ENCODE results near the gene NNMT. TPM values are rescaled to one million over a fixed set of nuclear protein-coding genes. Genes with fewer than 3 reads are reported as not detected.

The NNMT gene
- total and polyA plus RNA-seq, 2 donors from 2014 or later, result 91.9 to 1,451 TPM

DNA sequence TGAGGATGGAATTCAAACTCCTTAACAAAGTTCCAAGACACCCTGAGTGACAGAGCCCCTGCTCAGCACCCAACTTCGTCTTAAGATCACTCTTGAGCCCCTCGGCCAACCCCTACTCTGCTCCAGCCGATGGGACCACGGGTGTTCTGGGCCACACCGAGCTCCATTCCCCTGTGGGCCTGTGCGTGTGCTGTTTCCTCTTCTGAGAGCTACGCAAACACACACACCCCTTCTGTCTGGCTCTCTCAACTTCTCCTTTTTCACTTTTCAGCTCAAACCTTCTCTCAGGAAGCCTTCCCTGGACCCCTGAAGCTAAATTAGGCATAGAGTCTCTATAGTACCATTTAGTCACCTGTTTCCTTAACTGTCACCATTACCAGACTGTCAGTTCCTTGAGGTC, 37.5 kb upstream of the NNMT start:
- TF ChIP-seq, protein P1, sequence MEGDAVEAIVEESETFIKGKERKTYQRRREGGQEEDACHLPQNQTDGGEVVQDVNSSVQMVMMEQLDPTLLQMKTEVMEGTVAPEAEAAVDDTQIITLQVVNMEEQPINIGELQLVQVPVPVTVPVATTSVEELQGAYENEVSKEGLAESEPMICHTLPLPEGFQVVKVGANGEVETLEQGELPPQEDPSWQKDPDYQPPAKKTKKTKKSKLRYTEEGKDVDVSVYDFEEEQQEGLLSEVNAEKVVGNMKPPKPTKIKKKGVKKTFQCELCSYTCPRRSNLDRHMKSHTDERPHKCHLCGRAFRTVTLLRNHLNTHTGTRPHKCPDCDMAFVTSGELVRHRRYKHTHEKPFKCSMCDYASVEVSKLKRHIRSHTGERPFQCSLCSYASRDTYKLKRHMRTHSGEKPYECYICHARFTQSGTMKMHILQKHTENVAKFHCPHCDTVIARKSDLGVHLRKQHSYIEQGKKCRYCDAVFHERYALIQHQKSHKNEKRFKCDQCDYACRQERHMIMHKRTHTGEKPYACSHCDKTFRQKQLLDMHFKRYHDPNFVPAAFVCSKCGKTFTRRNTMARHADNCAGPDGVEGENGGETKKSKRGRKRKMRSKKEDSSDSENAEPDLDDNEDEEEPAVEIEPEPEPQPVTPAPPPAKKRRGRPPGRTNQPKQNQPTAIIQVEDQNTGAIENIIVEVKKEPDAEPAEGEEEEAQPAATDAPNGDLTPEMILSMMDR (IDR thresholded peaks at IDR 0.05; ENCODE audit: borderline replicate concordance, extremely low read depth, insufficient read depth), result no peak
- Histone ChIP-seq H3K9ac (ENCODE audit: low read length in 3 of 3) (no peak overlapping the region), H3K27ac (ENCODE audit: low read depth in 2 of 2, low read length in 2 of 2) (no peak overlapping the region), H3K27me3 (ENCODE audit: control insufficient read depth, insufficient read depth, low read length) (no peaks in the 10 kb centered on the region), H3K4me1 (ENCODE audit: control insufficient read depth in 2 of 3, insufficient read depth in 2 of 3, low read depth in 1 of 3, low read length in 3 of 3) (peaks cover 0 to 15% (median 5%) of the 10 kb centered on the region in 3 donors), H3K36me3 (ENCODE audit: control insufficient read depth in 2 of 3, insufficient read depth in 3 of 3, low read length in 3 of 3) (no peaks in the 10 kb centered on the region), H3K9me3 (ENCODE audit: control insufficient read depth in 2 of 3, insufficient read depth in 1 of 3, low read length in 3 of 3) (no peaks in the 10 kb centered on the region), H3K4me3 (ENCODE audit: low read length in 3 of 3) (no peak overlapping the region)
- FAIRE-seq, result no peak
- intact Hi-C loops (cut with DNase I), result no loop called here
- no peak for DNase-seq

GRCh38 chr11:114259124-114259526, 37.1 kb upstream of the NNMT start:
- FAIRE-seq (no peak), DNase-seq (peak in 1 of 5 donors; percentile 33)
- Histone ChIP-seq H3K4me3 (ENCODE audit: low read length in 3 of 3) (no peak overlapping the region), H3K27ac (ENCODE audit: low read depth in 2 of 2, low read length in 2 of 2) (no peak overlapping the region), H3K27me3 (ENCODE audit: control insufficient read depth, insufficient read depth, low read length) (peaks cover 2% of the 10 kb centered on the region), H3K4me1 (ENCODE audit: control insufficient read depth in 2 of 3, insufficient read depth in 2 of 3, low read depth in 1 of 3, low read length in 3 of 3) (peaks cover 0 to 15% (median 5%) of the 10 kb centered on the region in 3 donors), H3K9me3 (ENCODE audit: control insufficient read depth in 2 of 3, insufficient read depth in 1 of 3, low read length in 3 of 3) (no peaks in the 10 kb centered on the region), H3K9ac (ENCODE audit: low read length in 3 of 3) (no peak overlapping the region), H3K36me3 (ENCODE audit: control insufficient read depth in 2 of 3, insufficient read depth in 3 of 3, low read length in 3 of 3) (no peaks in the 10 kb centered on the region)
- TF ChIP-seq, protein P1 (IDR thresholded peaks at IDR 0.05; ENCODE audit: borderline replicate concordance, extremely low read depth, insufficient read depth), result no peak
- intact Hi-C loops (cut with DNase I), result no loop called here

DNA sequence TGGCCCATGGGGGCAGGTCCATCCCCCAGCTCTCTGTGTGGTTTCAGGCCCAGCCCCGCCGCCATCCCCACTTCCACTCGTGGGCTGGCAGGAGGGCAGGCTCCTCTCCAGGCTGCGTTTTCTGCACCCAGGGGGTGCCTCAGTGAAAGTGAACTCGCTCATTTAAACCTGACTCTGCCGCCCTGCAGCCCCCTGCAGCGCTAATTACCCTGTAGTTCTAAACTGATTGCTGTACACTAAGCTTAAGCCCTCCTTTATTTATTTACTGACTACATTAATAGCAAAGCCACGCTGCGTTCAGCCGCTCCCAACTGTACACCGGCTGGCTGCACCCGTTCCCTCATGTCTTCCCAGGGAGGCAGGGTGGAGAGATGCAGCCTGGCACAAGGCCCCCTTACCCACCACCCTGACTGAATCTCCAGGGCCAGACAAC, 36.6 kb upstream of the NNMT start:
- DNase-seq, result no peak
- Histone ChIP-seq H3K27me3 (ENCODE audit: control insufficient read depth, insufficient read depth, low read length) (peaks cover 2% of the 10 kb centered on the region), H3K27ac (ENCODE audit: low read depth in 2 of 2, low read length in 2 of 2) (no peak overlapping the region), H3K4me1 (ENCODE audit: control insufficient read depth in 2 of 3, insufficient read depth in 2 of 3, low read depth in 1 of 3, low read length in 3 of 3) (peaks cover 0 to 15% (median 5%) of the 10 kb centered on the region in 3 donors), H3K9ac (ENCODE audit: low read length in 3 of 3) (no peak overlapping the region), H3K9me3 (ENCODE audit: control insufficient read depth in 2 of 3, insufficient read depth in 1 of 3, low read length in 3 of 3) (no peaks in the 10 kb centered on the region), H3K4me3 (ENCODE audit: low read length in 3 of 3) (no peak overlapping the region), H3K36me3 (ENCODE audit: control insufficient read depth in 2 of 3, insufficient read depth in 3 of 3, low read length in 3 of 3) (no peaks in the 10 kb centered on the region)
- intact Hi-C loops (cut with DNase I), result no loop called here
- TF ChIP-seq, protein P1 (IDR thresholded peaks at IDR 0.05; ENCODE audit: borderline replicate concordance, extremely low read depth, insufficient read depth), result no peak
- FAIRE-seq, result no peak

DNA sequence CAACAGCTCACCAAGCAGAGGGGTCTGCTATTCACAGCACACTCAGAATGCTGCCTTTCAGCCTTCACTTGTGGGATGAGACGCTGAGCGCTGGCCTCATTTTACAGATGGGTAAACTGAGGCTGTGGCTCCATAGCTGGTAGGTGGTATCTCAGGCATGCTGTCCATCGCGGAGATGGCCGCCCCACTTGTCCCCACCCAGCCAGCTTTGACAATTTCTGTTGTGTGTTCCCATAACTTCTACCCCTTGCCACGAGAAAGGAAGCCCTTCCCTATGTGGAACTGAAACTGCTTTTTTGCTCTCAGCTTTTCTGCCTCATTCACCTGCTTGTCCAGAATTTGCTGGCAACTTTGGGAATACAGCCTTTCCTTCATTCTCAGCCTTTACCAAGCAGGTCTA, 36.1 kb upstream of the NNMT start:
- Histone ChIP-seq H3K27me3 (ENCODE audit: control insufficient read depth, insufficient read depth, low read length) (peaks cover 2% of the 10 kb centered on the region), H3K4me1 (ENCODE audit: control insufficient read depth in 2 of 3, insufficient read depth in 2 of 3, low read depth in 1 of 3, low read length in 3 of 3) (peaks cover 0 to 15% (median 5%) of the 10 kb centered on the region in 3 donors), H3K4me3 (ENCODE audit: low read length in 3 of 3) (no peak overlapping the region), H3K9ac (ENCODE audit: low read length in 3 of 3) (no peak overlapping the region), H3K36me3 (ENCODE audit: control insufficient read depth in 2 of 3, insufficient read depth in 3 of 3, low read length in 3 of 3) (no peaks in the 10 kb centered on the region), H3K27ac (ENCODE audit: low read depth in 2 of 2, low read length in 2 of 2) (no peak overlapping the region), H3K9me3 (ENCODE audit: control insufficient read depth in 2 of 3, insufficient read depth in 1 of 3, low read length in 3 of 3) (no peaks in the 10 kb centered on the region)
- TF ChIP-seq, protein P1 (IDR thresholded peaks at IDR 0.05; ENCODE audit: borderline replicate concordance, extremely low read depth, insufficient read depth), result no peak
- intact Hi-C loops (cut with DNase I), result loop anchor here (5.0 to 10.0 kb wide), 3 partner anchors 225 to 365 kb away; no protein-coding TSS in a partner anchor
- DNase-seq (no peak), FAIRE-seq (no peak)
